GM19372 (cell line): ENCODE measurements around the gene PIEZO2.

Source experiments
- ATAC-seq: cut with Tn5 transposase; IDR thresholded peaks from one replicate; pipeline ENCODE4 v1.9.1; 2021; ENCODE audit warnings: mild to moderate bottlenecking, low read depth, moderate library complexity; ENCODE audit not compliant: unreplicated experiment

Gene PIEZO2

DNA sequence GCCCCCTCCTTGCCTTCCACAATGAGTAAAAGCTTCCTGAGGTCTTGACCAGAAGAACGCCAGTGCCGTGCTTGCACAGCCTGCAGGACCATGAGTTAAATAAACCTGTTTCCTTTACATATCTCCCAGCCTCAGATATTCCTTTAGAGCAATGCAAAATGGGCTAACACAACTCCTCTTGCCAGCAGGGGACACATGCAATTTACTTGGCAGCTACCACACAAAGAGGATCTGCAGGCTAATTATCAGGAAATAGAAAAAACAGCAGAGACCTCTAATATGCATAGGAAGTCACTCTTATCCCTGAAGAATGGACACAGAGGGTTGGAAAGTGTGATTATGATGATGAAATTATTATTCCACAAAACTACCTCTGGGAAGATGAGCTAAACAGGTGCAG, 114.0 kb downstream of the PIEZO2 start:
- ATAC-seq = no peak

DNA sequence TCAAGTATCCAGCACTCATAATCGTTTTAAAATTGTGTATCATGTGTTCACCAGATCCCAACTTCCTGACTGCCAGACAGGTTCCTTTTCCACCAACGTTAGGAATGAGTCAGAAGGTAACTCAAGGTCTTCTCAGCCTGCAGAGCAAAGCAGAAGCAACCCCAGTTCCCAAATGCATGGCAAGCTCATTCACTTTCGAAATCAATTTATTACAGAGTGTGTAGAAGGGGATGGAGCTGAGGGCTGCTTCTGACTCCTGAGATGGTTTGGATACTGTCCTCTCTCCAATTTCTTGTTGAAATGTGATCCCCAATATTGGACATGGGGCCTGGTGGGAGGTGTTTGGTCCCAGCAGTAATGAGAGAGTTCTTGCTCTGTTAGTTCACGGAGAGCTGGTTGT, 114.5 kb downstream of the PIEZO2 start:
- no peak for ATAC-seq

DNA sequence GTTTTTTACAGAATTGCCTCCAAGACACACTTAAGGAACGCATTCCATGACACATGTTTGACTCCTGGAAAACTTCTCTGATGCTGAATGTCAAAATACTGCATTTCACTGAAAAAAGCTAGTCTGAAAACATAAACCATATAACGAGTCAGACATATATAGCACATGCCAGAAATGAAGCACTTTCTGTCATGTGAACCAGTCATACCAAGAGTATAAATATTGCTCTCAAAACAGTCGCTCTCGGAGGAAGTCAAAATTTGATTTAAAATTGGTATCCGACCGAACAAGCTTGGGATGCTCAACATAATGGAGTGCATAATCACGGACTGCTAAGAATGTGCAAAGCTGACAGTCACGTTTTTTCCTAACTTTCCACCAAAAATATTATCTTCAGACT, 115.9 kb downstream of the PIEZO2 start:
- ATAC-seq = no peak

DNA sequence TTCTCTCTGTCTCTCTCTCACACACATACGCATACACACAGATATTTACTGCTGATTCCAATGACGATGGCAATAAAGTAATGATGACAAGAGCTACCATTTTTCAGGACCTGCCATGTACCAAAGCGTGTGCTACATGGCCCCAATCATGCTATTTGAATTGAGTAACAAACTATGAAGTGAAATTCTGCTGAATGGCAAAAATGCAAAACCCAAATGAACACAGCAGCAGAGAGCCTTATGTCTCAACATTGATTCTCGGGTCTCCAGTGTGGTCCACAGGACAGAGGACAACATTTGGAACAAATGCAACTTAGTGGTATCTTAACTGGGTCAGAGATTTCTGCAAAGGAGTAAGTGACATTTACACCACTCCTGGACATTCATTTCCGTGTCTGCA, 117.4 kb downstream of the PIEZO2 start:
- no peak for ATAC-seq

DNA sequence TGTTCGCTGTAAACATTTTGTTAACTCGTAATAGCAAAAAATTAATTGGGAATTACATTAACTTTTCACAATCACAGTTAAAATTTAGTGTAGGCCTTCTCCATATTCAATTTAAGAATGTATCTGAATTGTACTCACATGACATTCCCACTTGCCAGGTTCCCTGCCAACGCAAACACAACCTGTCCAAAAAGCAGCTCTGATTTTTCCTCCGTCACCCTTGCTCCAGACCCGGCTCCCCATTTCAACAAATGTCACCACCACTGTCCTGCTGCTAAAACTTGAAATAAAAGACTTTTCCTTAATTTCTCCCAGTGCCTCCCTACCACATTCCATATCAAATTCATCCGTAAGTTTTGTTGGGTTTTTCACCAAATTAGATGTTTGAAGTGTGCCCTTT, 120.3 kb downstream of the PIEZO2 start:
- no peak for ATAC-seq

DNA sequence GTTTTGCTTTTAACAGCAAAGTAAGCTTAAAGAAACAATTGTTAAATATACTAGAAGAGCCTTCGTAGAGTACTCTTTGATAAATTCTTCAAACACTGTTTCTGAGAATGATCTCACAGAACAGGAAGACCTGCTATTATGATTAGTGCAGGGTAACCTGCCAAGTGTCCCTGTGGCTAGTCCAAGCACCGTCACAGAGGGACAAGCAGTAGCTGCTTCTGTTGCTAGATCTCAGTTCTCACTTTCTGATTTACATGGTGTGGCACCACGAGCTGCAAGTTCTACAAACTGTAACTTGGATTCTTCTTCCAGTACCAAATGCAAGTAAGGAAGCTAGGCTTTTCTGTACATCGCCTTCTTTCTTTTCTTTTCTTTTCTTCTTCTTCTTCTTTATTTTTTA, 121.5 kb downstream of the PIEZO2 start:
- no peak for ATAC-seq

DNA sequence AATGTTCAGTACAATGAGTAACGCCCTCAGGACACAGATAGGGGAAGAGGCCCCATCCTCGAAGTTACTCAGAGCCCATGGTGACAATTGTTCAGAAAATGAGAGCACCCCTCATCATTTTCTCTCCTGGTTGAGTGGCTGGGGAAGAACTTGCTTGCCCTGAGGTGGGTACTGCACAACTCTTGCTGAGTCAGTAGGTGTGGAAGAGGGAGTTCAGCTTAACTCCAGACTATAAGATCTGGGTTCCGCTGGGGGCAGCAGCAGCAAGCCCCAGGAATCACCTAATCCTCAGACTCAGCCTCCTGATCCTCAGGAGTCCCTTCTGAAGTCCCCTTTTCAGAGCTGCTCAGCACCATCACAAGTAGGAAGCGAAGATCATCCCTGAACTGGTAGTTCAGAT, 123.7 kb downstream of the PIEZO2 start:
- no peak for ATAC-seq

DNA sequence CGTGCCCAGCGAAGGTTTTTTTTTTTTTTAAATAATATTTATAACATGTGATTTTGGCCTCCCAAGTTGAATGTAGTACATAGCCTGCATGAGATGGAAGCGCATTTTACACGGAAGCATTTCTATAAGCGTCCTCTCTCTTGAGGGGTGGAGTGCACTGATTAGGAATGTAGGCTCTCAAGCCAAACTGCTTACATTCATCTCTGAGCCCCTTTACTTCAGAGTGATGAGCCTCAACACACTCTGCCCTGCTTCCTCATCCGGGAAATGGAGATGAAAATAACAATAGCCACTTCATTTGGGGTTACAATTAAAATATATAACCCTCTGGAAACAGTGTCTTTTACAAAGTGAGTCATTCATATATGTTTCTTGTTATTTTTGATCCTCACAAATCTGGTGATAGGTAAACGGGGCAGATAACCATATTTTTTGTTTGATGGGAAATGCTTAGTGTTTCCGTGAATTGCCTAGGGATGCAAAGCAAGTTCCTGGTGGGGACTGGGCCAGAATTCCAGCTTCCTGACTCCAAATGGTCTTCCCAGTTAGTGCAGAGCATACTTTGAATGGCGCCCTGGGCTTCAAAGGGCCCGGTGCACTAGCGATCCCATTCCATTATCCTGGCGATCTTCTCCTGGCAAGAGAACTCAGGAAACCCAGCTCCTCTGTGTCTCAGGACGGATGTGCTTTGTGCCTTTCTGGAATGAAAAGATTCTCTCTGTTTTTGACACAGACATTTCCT, 124.3 kb downstream of the PIEZO2 start:
- no peak for ATAC-seq

DNA sequence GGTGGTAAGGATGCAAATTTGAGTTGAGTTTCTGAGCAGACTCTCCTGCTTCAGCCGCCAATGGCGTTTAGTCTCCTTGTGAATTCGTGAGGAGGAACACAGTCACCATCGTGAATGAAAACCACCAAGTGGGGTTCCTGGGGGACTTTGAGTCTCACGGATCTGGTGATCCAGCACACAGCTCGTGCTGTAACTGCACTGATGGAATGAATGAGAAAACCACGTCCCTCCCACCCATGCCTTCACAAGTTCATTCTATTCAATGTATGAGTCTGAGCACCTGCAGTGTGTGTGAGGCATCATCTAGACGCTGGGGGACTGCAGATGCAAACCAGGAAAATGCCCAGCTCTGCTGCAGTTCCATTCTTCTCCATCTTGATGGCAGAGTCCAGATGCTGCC, 127.9 kb downstream of the PIEZO2 start:
- no peak for ATAC-seq

DNA sequence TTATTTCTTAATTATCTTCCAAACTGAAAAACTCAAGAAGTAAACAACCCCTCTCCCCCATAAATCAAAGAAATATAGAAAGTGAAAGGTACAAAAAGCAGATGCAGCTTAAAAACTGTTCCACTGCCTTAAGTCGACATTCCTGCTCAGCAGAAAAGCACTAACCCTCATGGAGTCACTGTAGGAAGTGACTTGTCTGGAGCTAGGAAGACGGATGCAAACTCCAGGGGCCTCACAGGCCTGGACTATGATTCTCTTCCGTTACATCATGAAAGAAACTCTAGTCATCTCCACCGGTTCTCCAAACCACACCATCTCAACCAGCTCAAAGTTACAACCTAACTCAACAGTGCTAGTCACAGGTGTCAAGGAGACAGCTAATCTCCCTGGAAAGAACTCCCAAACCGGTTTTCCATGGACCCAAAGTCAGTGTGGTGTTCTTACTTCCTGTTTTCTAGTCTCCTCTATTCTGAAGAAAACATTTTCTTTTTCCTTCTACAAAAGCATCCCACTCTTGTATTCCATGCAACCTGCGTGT, 128.4 kb downstream of the PIEZO2 start:
- ATAC-seq = no peak

DNA sequence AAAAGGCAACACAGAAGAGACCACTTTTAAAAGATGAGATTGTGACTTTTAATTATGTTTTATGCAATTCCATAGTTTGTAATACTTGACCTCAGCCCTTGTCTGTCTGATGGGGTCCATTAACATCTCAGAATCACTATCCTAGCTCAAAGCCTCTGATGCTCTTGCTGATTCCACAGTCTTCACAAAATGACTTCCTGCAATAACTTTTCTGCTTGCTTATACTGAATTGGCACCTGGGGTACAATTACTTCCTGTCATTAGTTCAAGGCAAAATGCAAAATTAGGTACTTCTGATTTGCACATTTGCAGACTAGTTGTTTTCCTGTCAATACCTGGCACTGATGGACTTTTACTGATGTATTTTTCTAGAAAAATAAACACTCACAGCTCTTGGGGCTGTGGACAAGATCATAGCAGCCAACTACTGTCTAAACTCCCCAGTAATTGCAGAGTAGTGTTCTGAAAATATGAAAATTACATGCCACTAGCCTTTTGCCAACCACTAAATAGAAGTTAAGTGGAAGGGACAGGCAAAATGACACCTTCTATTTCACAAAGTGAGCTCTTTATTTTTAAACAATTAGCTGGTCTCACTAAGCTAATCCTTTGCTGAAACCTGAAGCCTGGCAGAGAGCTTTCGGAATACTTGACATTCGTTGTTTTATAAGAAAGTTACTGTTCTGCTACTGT, 129.1 kb downstream of the PIEZO2 start:
- ATAC-seq = no peak

DNA sequence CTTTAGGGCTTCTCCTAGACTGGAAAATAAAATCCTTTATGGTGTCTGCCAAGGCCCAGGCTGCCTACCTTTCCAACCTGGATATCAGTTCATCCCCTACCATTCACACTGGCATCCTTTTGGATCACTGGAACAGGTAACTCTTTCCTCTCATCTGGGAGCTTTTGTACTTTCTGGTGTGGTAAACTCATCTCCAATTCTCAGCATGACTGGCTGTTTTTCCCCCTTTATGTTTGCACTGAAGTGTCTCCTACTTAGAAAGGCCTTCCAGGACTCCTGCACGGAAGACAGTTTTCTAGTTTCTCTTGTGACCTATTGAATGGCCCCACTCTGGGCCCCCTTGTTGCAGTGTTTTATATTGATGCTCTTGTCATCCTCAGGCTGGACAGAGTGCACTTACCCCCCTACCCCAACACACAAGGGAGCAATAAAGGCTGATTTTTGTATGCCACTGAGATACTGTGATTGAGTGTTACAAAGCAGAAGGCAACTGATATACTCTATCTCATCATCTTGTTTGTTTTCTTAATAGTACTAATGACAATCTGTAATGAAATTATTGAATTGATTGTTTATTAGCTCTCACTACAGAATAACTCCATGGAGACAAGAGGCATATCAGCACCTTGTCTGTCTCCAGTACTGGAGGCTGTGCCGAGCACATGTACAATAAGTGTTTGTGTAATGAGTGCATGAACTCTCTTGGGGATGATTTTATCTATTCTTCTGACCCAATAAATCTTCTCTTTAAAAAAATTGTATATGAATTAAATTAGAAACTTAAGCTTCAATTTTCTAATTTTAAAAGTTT, 129.9 kb downstream of the PIEZO2 start:
- no peak for ATAC-seq

DNA sequence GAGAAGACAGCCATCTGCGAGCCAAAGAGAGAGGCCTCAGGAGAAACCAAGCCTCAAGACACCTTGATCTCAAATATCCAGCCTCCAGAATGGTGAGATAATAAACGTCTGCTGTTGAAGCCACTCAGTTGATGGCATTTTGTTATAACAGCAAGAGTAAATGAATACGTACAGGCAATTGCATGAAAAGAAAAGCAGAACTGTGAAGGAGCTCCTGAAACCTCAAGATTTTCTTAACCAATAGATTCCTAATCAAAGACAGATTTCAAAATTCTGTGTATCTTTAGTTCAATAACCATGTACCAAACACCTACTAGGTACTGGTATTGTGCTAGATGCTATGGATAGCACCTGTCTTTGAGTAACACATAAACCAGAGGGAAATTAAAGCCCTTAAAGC, 139.5 kb downstream of the PIEZO2 start:
- no peak for ATAC-seq

DNA sequence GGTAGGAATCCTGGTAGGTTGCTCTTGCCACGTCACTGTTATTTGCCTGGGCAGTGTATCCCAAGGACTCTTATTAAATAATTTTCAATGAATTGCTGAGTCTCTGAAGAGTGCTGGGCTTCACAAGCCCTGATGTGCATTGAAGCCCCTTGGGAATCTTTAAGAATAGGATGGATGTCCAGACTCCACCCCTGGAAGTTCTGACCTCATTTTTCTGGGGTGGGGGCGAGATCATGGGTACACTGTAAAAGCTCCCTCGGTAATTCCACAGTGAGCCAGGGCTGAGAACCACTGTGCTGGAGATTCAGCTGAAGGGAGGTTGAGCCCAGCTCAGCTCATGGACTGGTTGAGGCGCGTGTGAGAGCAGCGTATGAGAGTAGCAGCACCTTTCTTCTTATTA, 140.2 kb downstream of the PIEZO2 start:
- no peak for ATAC-seq

DNA sequence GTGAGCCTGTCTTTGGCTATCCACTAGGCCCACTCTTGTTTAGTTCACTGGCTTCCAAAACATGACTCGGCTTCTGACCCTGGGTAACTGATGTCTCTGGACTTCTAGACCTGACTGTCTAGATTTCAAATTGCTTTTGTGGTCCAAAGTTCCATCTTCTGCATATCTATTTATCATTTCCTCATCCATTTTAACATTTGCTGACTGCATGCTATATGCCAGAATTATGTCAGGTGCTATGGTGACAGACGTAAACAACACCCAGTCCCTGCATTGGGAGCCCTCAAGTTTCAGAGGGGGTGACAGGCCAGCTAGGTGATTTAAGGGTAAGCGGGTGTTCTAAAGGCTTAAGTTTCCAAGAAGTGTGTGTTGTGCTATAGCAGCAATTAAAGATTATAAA, 140.9 kb downstream of the PIEZO2 start:
- ATAC-seq = no peak

DNA sequence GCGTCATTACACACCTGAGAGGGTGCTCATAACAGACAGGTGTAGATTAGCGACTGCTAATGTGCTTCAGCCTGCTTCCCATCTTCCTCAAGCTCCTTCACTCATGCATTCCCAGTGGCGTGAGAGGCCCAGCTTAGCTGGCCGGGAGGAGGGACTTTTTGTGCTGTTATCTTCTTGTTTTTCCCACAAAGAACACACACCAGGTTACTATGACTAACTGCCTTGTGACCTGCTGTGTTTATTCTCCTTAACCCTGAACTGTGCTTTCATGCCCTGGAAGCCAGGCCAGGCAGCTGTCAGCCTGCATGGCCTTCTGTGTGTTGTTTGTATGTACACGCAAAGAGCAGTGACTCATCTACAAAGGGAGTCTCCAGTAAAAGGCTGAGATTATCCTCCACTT, 143.8 kb downstream of the PIEZO2 start:
- no peak for ATAC-seq

DNA sequence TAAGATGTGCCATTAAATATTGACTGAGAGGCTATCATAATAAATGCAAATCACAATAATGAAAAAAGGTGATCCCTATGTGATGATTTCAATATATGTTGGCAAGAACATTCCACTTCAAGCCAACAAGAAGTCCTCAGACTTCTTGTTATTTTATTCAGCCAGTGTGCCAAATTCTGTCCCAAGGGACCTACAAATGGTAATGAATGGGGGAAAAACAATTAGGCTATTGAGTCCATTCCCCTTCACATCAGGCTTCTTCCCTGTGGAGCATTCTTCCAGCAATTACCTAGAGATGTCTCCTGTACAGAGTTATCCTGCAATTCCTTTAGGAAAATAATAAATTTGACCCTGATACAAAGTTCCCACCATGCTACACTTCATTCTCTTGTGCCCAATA, 144.4 kb downstream of the PIEZO2 start:
- no peak for ATAC-seq

DNA sequence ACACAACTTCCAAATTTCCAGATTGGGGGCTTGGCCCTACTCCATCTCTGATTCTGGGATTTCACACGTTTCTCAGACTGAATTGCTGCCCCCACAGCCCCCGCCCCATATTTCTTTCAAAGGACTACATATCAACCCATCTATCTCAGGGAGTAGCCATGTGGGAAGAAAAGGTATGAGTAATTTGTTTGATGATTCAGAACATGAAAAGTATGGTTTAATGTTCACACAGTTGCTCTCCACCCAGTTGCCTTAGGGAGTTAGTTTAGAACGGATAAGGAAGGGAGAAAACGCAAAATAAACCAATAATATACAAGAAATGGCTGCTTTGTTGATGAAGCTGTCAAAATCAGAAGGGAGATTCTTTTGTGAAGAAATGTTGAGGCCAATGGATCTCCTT, 145.1 kb downstream of the PIEZO2 start:
- no peak for ATAC-seq

DNA sequence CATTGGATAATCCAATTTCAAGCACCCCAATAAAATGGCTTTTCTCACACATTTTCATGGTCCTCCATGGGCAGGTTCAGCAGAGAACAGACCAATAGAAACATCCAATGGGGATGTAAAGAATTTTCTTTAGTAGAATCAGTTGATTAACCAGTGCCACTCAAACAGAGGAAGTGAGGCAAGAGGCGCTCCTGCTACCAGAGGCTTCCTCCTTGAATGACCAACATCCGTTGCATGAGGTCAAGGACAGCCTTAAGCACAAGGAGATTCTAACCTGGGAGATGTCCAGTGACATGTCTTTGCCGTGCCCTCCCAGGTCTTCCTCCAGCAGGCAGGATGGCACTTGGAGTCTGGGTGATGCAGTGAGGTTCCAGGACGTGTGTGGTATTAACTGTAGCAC, 146.6 kb downstream of the PIEZO2 start:
- no peak for ATAC-seq

DNA sequence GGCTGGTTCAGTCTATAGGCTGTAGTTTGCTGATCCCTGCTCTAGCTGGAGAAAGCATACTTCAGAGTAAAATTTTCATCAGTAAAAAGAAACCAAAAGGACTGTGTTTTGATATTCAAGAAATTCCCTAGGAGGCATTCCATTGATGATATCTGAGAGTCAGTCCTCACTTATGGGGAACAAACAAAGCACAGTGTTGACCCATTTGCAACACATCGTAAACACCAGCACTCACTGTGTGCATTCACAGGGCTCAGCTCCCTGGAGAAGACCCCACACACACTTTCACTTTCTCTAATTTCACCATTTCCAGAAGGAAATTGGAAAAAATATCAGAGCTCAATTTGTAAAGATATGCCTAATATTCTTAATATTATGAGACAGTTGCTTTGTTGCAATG, 147.1 kb downstream of the PIEZO2 start:
- no peak for ATAC-seq

DNA sequence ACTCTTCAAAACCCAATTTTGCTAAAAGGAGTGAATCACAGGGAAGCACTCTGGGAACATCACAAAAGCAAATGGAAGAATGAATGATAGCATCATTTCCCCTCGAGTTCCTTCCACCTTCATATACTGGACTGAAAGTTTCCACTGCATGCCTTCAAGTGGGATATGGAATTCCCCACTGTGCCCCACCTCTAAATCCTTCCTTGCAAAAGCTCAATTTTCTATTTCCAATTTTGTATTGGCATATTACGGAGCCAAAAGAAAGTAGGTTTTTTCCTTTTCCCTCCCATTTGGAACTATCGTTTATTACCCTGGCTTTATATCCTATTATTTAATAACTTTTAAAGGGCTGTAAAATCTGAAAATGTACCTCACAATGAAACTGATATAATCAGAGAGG, 149.3 kb downstream of the PIEZO2 start:
- ATAC-seq = no peak
